KMS-11 (cell line): Measurements from ENCODE around the gene MSI2.

ENCODE experiments used
- H2AFZ ChIP-seq: fragments of 200-600 bp; sonication (generic); 2 replicates; pipeline ENCODE4 v1.6.1; 2016; ENCODE audit warnings: antibody characterized with exemption, mixed run types, low read depth
- H3K27ac ChIP-seq: fragments of 200-600 bp; sonication (generic); 2 replicates; pipeline ENCODE4 v1.6.1; 2016; ENCODE audit warnings: mild to moderate bottlenecking, mixed run types
- H3K27me3 ChIP-seq: fragments of 200-600 bp; sonication (generic); 2 replicates; pipeline ENCODE4 v1.6.1; 2017; ENCODE audit warnings: mild to moderate bottlenecking, low read depth, mixed run types, moderate library complexity; ENCODE audit not compliant: insufficient read depth
- H3K36me3 ChIP-seq: fragments of 200-600 bp; sonication (generic); 2 replicates; pipeline ENCODE4 v1.6.1; 2017; ENCODE audit warnings: mild to moderate bottlenecking, mixed run types; ENCODE audit not compliant: insufficient read depth
- H3K4me1 ChIP-seq: fragments of 200-600 bp; sonication (generic); 2 replicates; pipeline ENCODE4 v1.6.1; 2016; ENCODE audit warnings: mild to moderate bottlenecking, low read depth, mixed run types; ENCODE audit not compliant: poor library complexity, severe bottlenecking
- H3K4me2 ChIP-seq: fragments of 200-600 bp; sonication (generic); 2 replicates; pipeline ENCODE4 v1.7.0; 2016; ENCODE audit warnings: mild to moderate bottlenecking, mixed run types
- H3K4me3 ChIP-seq: fragments of 200-600 bp; sonication (generic); IDR thresholded peaks from 2 replicates; pipeline ENCODE4 v1.6.1; 2017; ENCODE audit warnings: low read depth, low read length, mixed read lengths; ENCODE audit not compliant: insufficient read depth
- H3K79me2 ChIP-seq: fragments of 200-600 bp; sonication (generic); 2 replicates; pipeline ENCODE4 v1.6.1; 2016; ENCODE audit warnings: low read depth, mixed run types; ENCODE audit not compliant: insufficient read depth
- H3K9ac ChIP-seq: fragments of 200-600 bp; sonication (generic); 2 replicates; pipeline ENCODE4 v1.6.1; 2016; ENCODE audit warnings: mild to moderate bottlenecking, mixed run types
- H4K20me1 ChIP-seq: fragments of 200-600 bp; sonication (generic); 2 replicates; pipeline ENCODE4 v1.6.1; 2016; ENCODE audit warnings: mild to moderate bottlenecking, mixed run types; ENCODE audit not compliant: insufficient read depth
- TF ChIP-seq, protein P1 (sequence below): fragments of 200-600 bp; sonication (generic); conservative IDR thresholded peaks from 2 replicates; pipeline ENCODE4 v1.6.1; 2017; ENCODE audit warnings: low read depth, mild to moderate bottlenecking, antibody characterized with exemption, low read length, moderate library complexity, mixed read lengths

The MSI2 gene

DNA sequence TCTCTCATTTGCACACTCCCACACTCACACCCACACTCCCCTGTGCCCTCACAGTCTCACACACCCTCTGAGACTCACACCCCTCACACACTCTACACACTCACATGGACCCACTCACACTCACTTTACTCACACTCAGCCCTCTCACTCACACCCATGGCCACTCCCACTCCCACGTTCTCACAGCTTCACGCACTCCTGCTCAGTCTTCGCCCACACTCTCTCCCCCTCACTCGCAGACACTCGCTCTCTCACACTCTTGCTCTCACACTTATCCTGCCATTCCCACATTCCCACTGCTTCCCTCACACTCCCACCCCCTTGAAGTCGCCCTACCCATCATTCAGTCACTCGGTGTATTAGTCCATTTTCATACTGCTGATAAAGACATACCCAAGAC is 440.9 kb downstream of the MSI2 start:
- H3K27ac ChIP-seq: no peak overlapping the region
- H3K36me3 ChIP-seq: no peaks in the 10 kb centered on the region
- peaks cover 7% of the 10 kb centered on the region for H3K4me1 ChIP-seq
- no peak overlapping the region for H3K9ac ChIP-seq
- H3K27me3 ChIP-seq: no peaks in the 10 kb centered on the region
- no peaks in the 10 kb centered on the region for H4K20me1 ChIP-seq
- TF ChIP-seq, protein P1, sequence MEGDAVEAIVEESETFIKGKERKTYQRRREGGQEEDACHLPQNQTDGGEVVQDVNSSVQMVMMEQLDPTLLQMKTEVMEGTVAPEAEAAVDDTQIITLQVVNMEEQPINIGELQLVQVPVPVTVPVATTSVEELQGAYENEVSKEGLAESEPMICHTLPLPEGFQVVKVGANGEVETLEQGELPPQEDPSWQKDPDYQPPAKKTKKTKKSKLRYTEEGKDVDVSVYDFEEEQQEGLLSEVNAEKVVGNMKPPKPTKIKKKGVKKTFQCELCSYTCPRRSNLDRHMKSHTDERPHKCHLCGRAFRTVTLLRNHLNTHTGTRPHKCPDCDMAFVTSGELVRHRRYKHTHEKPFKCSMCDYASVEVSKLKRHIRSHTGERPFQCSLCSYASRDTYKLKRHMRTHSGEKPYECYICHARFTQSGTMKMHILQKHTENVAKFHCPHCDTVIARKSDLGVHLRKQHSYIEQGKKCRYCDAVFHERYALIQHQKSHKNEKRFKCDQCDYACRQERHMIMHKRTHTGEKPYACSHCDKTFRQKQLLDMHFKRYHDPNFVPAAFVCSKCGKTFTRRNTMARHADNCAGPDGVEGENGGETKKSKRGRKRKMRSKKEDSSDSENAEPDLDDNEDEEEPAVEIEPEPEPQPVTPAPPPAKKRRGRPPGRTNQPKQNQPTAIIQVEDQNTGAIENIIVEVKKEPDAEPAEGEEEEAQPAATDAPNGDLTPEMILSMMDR: no peak
- H3K4me3 ChIP-seq: no peak overlapping the region
- H2AFZ ChIP-seq: no peak overlapping the region
- H3K79me2 ChIP-seq: no peaks in the 10 kb centered on the region
- no peak overlapping the region for H3K4me2 ChIP-seq

DNA sequence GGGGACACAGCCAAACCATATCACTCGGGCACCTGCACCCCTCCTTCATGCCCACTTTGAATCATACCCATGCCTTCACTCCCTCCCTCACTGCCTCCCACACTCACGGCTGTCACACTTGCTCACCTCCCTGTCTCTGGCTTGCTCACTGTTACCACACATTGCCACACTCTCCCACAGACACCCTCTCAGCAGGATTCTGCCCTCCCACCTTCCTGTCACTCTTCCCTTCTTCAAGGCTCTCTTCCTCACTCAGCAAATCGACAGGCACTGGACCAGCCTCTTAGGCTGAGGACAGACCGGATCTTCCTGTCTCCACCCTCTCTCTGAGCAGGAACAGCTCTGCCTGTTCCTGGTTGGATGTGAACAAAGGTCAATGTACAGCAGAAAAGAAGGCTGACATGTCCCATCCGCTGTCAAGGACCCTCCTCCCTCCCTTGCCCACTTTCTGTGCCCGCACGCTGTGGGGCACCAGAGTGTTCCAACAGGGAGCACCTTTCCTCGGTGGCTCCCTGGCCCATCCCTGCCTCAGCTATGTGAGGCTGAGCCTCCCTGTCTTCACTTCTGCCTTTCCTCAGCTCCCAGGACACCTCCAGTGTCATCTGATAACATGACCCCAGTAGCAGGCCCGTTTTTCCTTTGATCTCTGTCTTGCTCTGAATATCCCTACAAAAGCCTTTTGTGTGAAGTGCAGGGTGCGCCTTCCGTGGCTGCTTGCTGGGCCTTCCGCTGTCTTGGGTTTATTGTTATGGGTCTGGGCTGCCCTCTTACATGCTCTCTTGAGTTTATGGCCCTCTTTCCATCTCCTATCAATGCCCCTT is 441.8 kb downstream of the MSI2 start:
- H4K20me1 ChIP-seq: no peaks in the 10 kb centered on the region
- no peak overlapping the region for H3K27ac ChIP-seq
- TF ChIP-seq, protein P1: no peak
- H3K36me3 ChIP-seq: no peaks in the 10 kb centered on the region
- H3K27me3 ChIP-seq: no peaks in the 10 kb centered on the region
- H2AFZ ChIP-seq: no peak overlapping the region
- H3K4me2 ChIP-seq: no peak overlapping the region
- H3K4me1 ChIP-seq: no peaks in the 10 kb centered on the region
- H3K9ac ChIP-seq: no peak overlapping the region
- H3K79me2 ChIP-seq: no peaks in the 10 kb centered on the region
- H3K4me3 ChIP-seq: no peak overlapping the region

DNA sequence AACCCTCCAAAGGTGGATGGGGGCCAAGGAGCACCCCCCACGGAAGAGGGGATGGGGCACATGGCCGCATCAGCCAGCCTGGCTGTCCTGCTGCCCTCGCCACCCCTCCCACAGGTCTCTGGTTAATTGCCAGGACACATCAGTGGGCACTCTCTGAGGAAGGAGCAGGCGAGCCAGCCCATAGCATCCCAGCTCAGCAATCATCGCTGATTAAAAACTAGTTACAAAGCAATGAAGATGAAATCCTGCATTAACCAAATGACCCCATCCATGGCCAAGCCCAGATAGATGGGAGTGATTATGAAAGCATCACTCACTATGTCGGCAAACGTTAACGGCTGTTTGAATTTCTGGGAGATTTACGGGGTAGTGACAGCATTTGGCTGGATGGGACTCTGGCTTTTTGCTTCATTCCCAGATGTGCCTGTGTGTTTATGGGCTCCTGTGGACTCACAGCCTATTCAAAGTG is 443.5 kb downstream of the MSI2 start:
- no peak overlapping the region for H3K9ac ChIP-seq
- no peaks in the 10 kb centered on the region for H3K4me1 ChIP-seq
- H3K4me3 ChIP-seq: no peak overlapping the region
- no peak overlapping the region for H3K27ac ChIP-seq
- no peaks in the 10 kb centered on the region for H3K79me2 ChIP-seq
- H3K27me3 ChIP-seq: no peaks in the 10 kb centered on the region
- H4K20me1 ChIP-seq: no peaks in the 10 kb centered on the region
- H3K36me3 ChIP-seq: no peaks in the 10 kb centered on the region
- H3K4me2 ChIP-seq: no peak overlapping the region
- TF ChIP-seq, protein P1: no peak
- H2AFZ ChIP-seq: no peak overlapping the region

DNA sequence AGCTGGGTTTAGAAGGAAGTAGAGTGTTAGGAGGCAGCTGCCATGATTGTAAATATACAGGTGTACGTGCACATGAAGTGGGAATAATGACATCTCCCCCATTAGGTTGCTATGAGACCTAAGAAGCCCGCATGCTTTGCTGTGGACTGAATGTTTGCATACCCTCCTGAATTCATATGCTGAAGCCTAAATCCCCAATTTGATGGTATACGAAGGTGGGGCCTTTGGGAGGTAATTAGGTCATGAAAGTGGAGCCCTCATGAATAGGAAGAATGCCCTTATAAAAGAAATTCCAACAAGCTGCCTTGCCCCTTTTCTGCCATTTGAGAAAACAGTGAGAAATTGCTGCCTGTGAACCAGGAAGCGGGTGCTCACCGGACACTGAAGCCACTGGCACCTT is 444.8 kb downstream of the MSI2 start:
- H4K20me1 ChIP-seq: no peaks in the 10 kb centered on the region
- no peak overlapping the region for H2AFZ ChIP-seq
- H3K9ac ChIP-seq: no peak overlapping the region
- no peaks in the 10 kb centered on the region for H3K27me3 ChIP-seq
- no peaks in the 10 kb centered on the region for H3K36me3 ChIP-seq
- H3K27ac ChIP-seq: no peak overlapping the region
- H3K4me2 ChIP-seq: no peak overlapping the region
- H3K4me1 ChIP-seq: no peaks in the 10 kb centered on the region
- H3K4me3 ChIP-seq: no peak overlapping the region
- no peaks in the 10 kb centered on the region for H3K79me2 ChIP-seq
- TF ChIP-seq, protein P1: no peak
